GM12878 (cell line): ENCODE data around the gene MVB12B.

Source experiments
- ATF7 ChIP-seq: fragments of 450-650 bp; IDR thresholded peaks from 2 replicates; pipeline ENCODE4 v1.6.1; 2016; ENCODE audit warnings: low read depth, mild to moderate bottlenecking
- BCL3 ChIP-seq: IDR thresholded peaks from 2 replicates; pipeline ENCODE4 v1.6.1; 2011; ENCODE audit warnings: borderline replicate concordance, low read depth, mild to moderate bottlenecking, moderate library complexity, low read length; ENCODE audit not compliant: insufficient read depth, poor library complexity, severe bottlenecking
- E2F4 ChIP-seq: IDR thresholded peaks from 2 replicates; pipeline ENCODE4 v1.6.1; 2012; ENCODE audit warnings: low read depth, low read length, improper control_type of control experiment
- EP300 ChIP-seq, 2 experiments: fragments of 150-350 bp in 1 of 2; IDR thresholded peaks; 2 replicates each; pipeline ENCODE4 v1.6.1; 2011 to 2012; ENCODE audit warnings: low read depth in 2 of 2, low read length in 2 of 2, borderline replicate concordance in 1 of 2, improper control_type of control experiment in 1 of 2, inconsistent platforms in 1 of 2; ENCODE audit not compliant: control insufficient read depth in 1 of 2
- POLR2A ChIP-seq: IDR thresholded peaks from 2 replicates; pipeline ENCODE4 v1.6.1; 2011; ENCODE audit warnings: low read depth, mild to moderate bottlenecking, low read length
- SMC3 ChIP-seq: IDR thresholded peaks from 2 replicates; pipeline ENCODE4 v1.6.1; 2011; ENCODE audit warnings: low read length, improper control_type of control experiment, borderline replicate concordance
- SRF ChIP-seq, 2 experiments: IDR thresholded peaks; 2 replicates each; pipeline ENCODE4 v1.6.1; 2011; ENCODE audit warnings: low read depth in 2 of 2, low read length in 2 of 2, mild to moderate bottlenecking in 1 of 2, moderate library complexity in 1 of 2
- USF2 ChIP-seq: IDR thresholded peaks from 2 replicates; pipeline ENCODE4 v1.6.1; 2011; ENCODE audit warnings: low read depth, low read length, improper control_type of control experiment, borderline replicate concordance
- ZBTB40 ChIP-seq: fragments of 450-650 bp; IDR thresholded peaks from 2 replicates; pipeline ENCODE4 v1.6.1; 2016; ENCODE audit warnings: mild to moderate bottlenecking, moderate library complexity, borderline replicate concordance
- TF ChIP-seq, protein P1 (sequence below), 3 experiments: IDR thresholded peaks in 2 of 3; conservative IDR thresholded peaks in 1 of 3; 2 replicates each; pipeline ENCODE4 v1.5.1; 2011; ENCODE audit warnings: low read depth in 3 of 3, low read length in 3 of 3, mild to moderate bottlenecking in 3 of 3, control low read depth in 2 of 3, moderate library complexity in 2 of 3, inconsistent platforms in 1 of 3, mixed read lengths in 1 of 3; ENCODE audit not compliant: control insufficient read depth in 2 of 3, insufficient read depth in 1 of 3; ENCODE audit errors: extremely low read depth in 1 of 3
- TF ChIP-seq, protein P2 (sequence below): IDR thresholded peaks from 2 replicates; pipeline ENCODE4 v1.6.1; 2012; ENCODE audit warnings: low read depth, low read length, improper control_type of control experiment

GRCh38 chr9:126551812-126552211 lies 225.2 kb downstream of the MVB12B start:
- TF ChIP-seq, protein P1, sequence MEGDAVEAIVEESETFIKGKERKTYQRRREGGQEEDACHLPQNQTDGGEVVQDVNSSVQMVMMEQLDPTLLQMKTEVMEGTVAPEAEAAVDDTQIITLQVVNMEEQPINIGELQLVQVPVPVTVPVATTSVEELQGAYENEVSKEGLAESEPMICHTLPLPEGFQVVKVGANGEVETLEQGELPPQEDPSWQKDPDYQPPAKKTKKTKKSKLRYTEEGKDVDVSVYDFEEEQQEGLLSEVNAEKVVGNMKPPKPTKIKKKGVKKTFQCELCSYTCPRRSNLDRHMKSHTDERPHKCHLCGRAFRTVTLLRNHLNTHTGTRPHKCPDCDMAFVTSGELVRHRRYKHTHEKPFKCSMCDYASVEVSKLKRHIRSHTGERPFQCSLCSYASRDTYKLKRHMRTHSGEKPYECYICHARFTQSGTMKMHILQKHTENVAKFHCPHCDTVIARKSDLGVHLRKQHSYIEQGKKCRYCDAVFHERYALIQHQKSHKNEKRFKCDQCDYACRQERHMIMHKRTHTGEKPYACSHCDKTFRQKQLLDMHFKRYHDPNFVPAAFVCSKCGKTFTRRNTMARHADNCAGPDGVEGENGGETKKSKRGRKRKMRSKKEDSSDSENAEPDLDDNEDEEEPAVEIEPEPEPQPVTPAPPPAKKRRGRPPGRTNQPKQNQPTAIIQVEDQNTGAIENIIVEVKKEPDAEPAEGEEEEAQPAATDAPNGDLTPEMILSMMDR (IDR thresholded peaks at IDR 0.05 in 2 of 3, conservative IDR thresholded peaks at IDR 0.05 in 1 of 3; ENCODE audit: control insufficient read depth in 2 of 3, extremely low read depth in 1 of 3, insufficient read depth in 1 of 3, low read depth in 3 of 3, low read length in 3 of 3) = no peak
- TF ChIP-seq POLR2A (no peak), SMC3 (no peak), BCL3 (no peak), USF2 (no peak), ZBTB40 (no peak), ATF7 (no peak), E2F4 (no peak), EP300 (IDR thresholded peaks at IDR 0.05; ENCODE audit: borderline replicate concordance in 1 of 2, control insufficient read depth in 1 of 2, low read depth in 2 of 2, low read length in 2 of 2) (no peak), SRF (IDR thresholded peaks at IDR 0.05; ENCODE audit: low read depth in 2 of 2, low read length in 2 of 2) (no peak)
- TF ChIP-seq, protein P2, sequence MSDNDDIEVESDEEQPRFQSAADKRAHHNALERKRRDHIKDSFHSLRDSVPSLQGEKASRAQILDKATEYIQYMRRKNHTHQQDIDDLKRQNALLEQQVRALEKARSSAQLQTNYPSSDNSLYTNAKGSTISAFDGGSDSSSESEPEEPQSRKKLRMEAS = no peak
